CD14-positive monocyte (primary cell): ENCODE measurements around the gene DSCAML1. TPM values are rescaled to one million over a fixed set of nuclear protein-coding genes. Genes with fewer than 3 reads are reported as not detected.

ENCODE experiments used
- DNase-seq, 3 donors: peaks; one replicate each; pipeline ENCODE4 v3.0.0-alpha.2; 2011 to 2022
- H2AFZ ChIP-seq: 2 replicates; pipeline ENCODE4 v1.6.0; 2012; ENCODE audit warnings: mild to moderate bottlenecking, low read depth, low read length, inconsistent platforms; ENCODE audit not compliant: insufficient read depth, poor library complexity, severe bottlenecking
- H3K27ac ChIP-seq, 2 donors: 1 replicate in 1 of 2; 2 replicates in 1 of 2; pipeline ENCODE4 v1.5.1; 2012 to 2013; ENCODE audit warnings: low read length in 2 of 2, control low read depth in 1 of 2, inconsistent platforms in 1 of 2, low read depth in 1 of 2, mild to moderate bottlenecking in 1 of 2
- H3K27me3 ChIP-seq, 2 donors: one replicate each; pipeline versions ENCODE4 v1.6.0 to v1.6.1; 2011 to 2013; ENCODE audit warnings: low read length in 2 of 2; ENCODE audit not compliant: control insufficient read depth in 2 of 2, insufficient read depth in 2 of 2
- H3K36me3 ChIP-seq, 2 donors: replicated peaks in 1 of 2; 1 replicate in 1 of 2; 2 replicates in 1 of 2; pipeline versions ENCODE4 v1.5.1 to v1.6.1; 2012 to 2013; ENCODE audit warnings: low read length in 2 of 2, control low read depth in 1 of 2, inconsistent platforms in 1 of 2, mild to moderate bottlenecking in 1 of 2; ENCODE audit not compliant: insufficient read depth in 2 of 2, control insufficient read depth in 1 of 2
- H3K4me1 ChIP-seq, 2 donors: 1 replicate in 1 of 2; 2 replicates in 1 of 2; pipeline versions ENCODE4 v1.5.1 to v1.6.1; 2012 to 2013; ENCODE audit warnings: low read length in 2 of 2, control low read depth in 1 of 2, inconsistent platforms in 1 of 2, mild to moderate bottlenecking in 1 of 2, moderate library complexity in 1 of 2; ENCODE audit not compliant: insufficient read depth in 2 of 2, control insufficient read depth in 1 of 2
- H3K4me2 ChIP-seq: replicated peaks from 2 replicates; pipeline ENCODE3; 2012; ENCODE audit warnings: low read length, moderate library complexity, mild to moderate bottlenecking; ENCODE audit not compliant: poor library complexity, severe bottlenecking; ENCODE audit errors: extremely low read depth
- H3K4me3 ChIP-seq, 3 experiments: fragments of 200-600 bp in 1 of 3; sonication (generic) in 1 of 3; replicated peaks in 1 of 3; 1 replicate in 2 of 3; 2 replicates in 1 of 3; pipeline ENCODE4 v1.5.1; 2011 to 2013; ENCODE audit warnings: low read length in 3 of 3, mild to moderate bottlenecking in 3 of 3, control low read depth in 2 of 3, low read depth in 2 of 3, inconsistent platforms in 1 of 3, moderate library complexity in 1 of 3
- H3K79me2 ChIP-seq: 2 replicates; pipeline ENCODE4 v1.6.0; 2012; ENCODE audit warnings: mild to moderate bottlenecking, control low read depth, inconsistent platforms, low read length, moderate library complexity; ENCODE audit not compliant: insufficient read depth
- H3K9ac ChIP-seq: 2 replicates; pipeline ENCODE4 v1.6.0; 2017; ENCODE audit warnings: low read length, mild to moderate bottlenecking; ENCODE audit not compliant: insufficient read depth, poor library complexity, severe bottlenecking
- H3K9me3 ChIP-seq, 2 donors: replicated peaks in 1 of 2; 1 replicate in 1 of 2; 2 replicates in 1 of 2; pipeline versions ENCODE4 v1.5.1 to v1.6.1; 2012 to 2013; ENCODE audit warnings: low read length in 2 of 2, control low read depth in 1 of 2; ENCODE audit not compliant: control insufficient read depth in 1 of 2, insufficient read depth in 1 of 2
- H4K20me1 ChIP-seq: 2 replicates; pipeline ENCODE4 v1.6.0; 2012; ENCODE audit warnings: mild to moderate bottlenecking, low read length, control low read depth, moderate library complexity; ENCODE audit not compliant: insufficient read depth
- H3K27ac Mint-ChIP-seq, 7 donors: one replicate each; pipeline ENCODE4 v1.8.0; 2020; ENCODE audit warnings: mild to moderate bottlenecking in 7 of 7, mixed read lengths in 7 of 7, moderate library complexity in 6 of 7, inconsistent platforms in 2 of 7
- H3K27me3 Mint-ChIP-seq, 3 donors: one replicate each; pipeline ENCODE4 v1.8.0; 2021 to 2022; ENCODE audit warnings: low read depth in 3 of 3, mild to moderate bottlenecking in 3 of 3, mixed read lengths in 3 of 3, moderate library complexity in 3 of 3, inconsistent platforms in 1 of 3
- H3K36me3 Mint-ChIP-seq, 2 donors: one replicate each; pipeline ENCODE4 v1.8.0; 2020; ENCODE audit warnings: mixed read lengths in 2 of 2, inconsistent platforms in 1 of 2, mild to moderate bottlenecking in 1 of 2
- H3K4me1 Mint-ChIP-seq: one replicate; pipeline ENCODE4 v1.8.0; 2020; ENCODE audit warnings: mild to moderate bottlenecking, mixed read lengths
- H3K4me3 Mint-ChIP-seq, 2 donors: one replicate each; pipeline ENCODE4 v1.8.0; 2020; ENCODE audit warnings: mild to moderate bottlenecking in 2 of 2, mixed read lengths in 2 of 2, moderate library complexity in 1 of 2
- H3K9me3 Mint-ChIP-seq, 7 donors: one replicate each; pipeline ENCODE4 v1.8.0; 2020 to 2022; ENCODE audit warnings: mixed read lengths in 7 of 7, mild to moderate bottlenecking in 6 of 7, moderate library complexity in 6 of 7, inconsistent platforms in 2 of 7
- CTCF ChIP-seq: fragments of 200-600 bp; IDR thresholded peaks from one replicate; pipeline ENCODE4 v1.8.0; 2022; ENCODE audit warnings: antibody characterized with exemption, mild to moderate bottlenecking
- WGBS: methylation state at CpG from one replicate; pipeline ENCODE4 v1.1.5; 2013; ENCODE audit warnings: missing lambda C conversion rate; ENCODE audit not compliant: insufficient coverage; 5-methylcytosine and 5-hydroxymethylcytosine counted together
- intact Hi-C, 2 donors: fragments of 100-400 bp; cut with micrococcal nuclease; formaldehyde crosslinking; loops; one replicate each; pipeline versions ENCODE4 v1.15.0 to v1.15.1; 2023
- polyA plus RNA-seq, 3 donors: library from polyadenylated mRNA; depleted of rRNA in 1 of 3; unstranded in 2 of 3; stranded (reverse) in 1 of 3; fragments of 300-500 nt in 2 of 3; fragments of >200 nt in 1 of 3; fragmentation: Illumina TruSeq in 2 of 3; gene quantifications; 1 replicate in 2 of 3; 2 replicates in 1 of 3; pipeline ENCODE4 v1.2.3, GENCODE V29; 2012 to 2021

The DSCAML1 gene
- polyA plus RNA-seq, 3 donors: not detected

- H3K27me3 Mint-ChIP-seq: peaks cover 61 to 83% (median 72%) of the 10 kb centered on the region in 3 donors
- H3K4me3 ChIP-seq: no peak overlapping the region
- H3K36me3 ChIP-seq: no peaks in the 10 kb centered on the region
- no peaks in the 10 kb centered on the region for H4K20me1 ChIP-seq
- H3K36me3 Mint-ChIP-seq: peaks cover 0 to 4% of the 10 kb centered on the region in 2 donors
- no peak for TF ChIP-seq CTCF
- intact Hi-C loops: no loop called here
- no peaks in the 10 kb centered on the region for H3K79me2 ChIP-seq
- H3K9me3 Mint-ChIP-seq: peaks cover 0 to 12% (median 5%) of the 10 kb centered on the region in 7 donors
- 88% methylated on average over 3 of the region's 10 CpGs for whole genome bisulfite sequencing
- H2AFZ ChIP-seq: no peak overlapping the region
- peak overlapping the region in 1 of 2 donors; percentile 75 for H3K4me3 Mint-ChIP-seq
- peaks cover 52 to 72% of the 10 kb centered on the region in 2 donors for H3K27me3 ChIP-seq
- no peak overlapping the region for H3K9ac ChIP-seq
- no peak for DNase-seq
- peaks cover 0 to 7% of the 10 kb centered on the region in 2 donors for H3K9me3 ChIP-seq
- peaks cover 0 to 4% of the 10 kb centered on the region in 2 donors for H3K4me1 ChIP-seq
- peaks cover 3% of the 10 kb centered on the region for H3K4me1 Mint-ChIP-seq
- H3K27ac ChIP-seq: no peak overlapping the region
- H3K4me2 ChIP-seq: no peak overlapping the region
- no peak overlapping the region for H3K27ac Mint-ChIP-seq
These were observed 2.9 kb downstream of the DSCAML1 start for GRCh38 chr11:117794135-117794534.

DNA sequence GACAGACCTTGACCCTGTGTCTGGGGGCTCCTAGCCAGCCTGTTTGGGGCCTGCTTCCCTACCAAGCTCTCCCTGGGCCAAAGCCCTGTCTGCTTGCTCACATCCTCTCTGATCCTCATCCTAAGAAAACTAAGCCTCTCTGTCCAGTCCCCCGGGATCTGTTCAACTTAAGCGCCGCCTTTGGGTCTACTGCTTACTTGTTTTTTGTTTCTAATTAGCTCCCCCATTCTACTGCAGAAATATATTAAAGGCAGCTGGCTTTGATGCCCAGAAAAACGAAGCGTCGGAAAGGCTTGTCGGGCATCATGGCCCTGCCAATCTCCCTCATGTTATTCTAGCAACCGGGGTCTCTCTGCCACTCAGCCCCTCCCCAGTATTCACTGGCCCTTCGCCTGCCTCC, 3.4 kb downstream of the DSCAML1 start:
- H3K4me2 ChIP-seq: no peak overlapping the region
- peaks cover 0 to 7% of the 10 kb centered on the region in 2 donors for H3K9me3 ChIP-seq
- no peak overlapping the region for H2AFZ ChIP-seq
- no peaks in the 10 kb centered on the region for H3K36me3 ChIP-seq
- H3K9ac ChIP-seq: no peak overlapping the region
- Mint-ChIP-seq H3K36me3 (peaks cover 0 to 4% of the 10 kb centered on the region in 2 donors), H3K9me3 (peaks cover 0 to 12% (median 5%) of the 10 kb centered on the region in 7 donors), H3K27me3 (peaks cover 59 to 77% (median 67%) of the 10 kb centered on the region in 3 donors), H3K4me1 (peaks cover 3% of the 10 kb centered on the region), H3K4me3 (peak overlapping the region in 1 of 2 donors; percentile 75), H3K27ac (no peak overlapping the region)
- peaks cover 0 to 4% of the 10 kb centered on the region in 2 donors for H3K4me1 ChIP-seq
- no peaks in the 10 kb centered on the region for H3K79me2 ChIP-seq
- no peak overlapping the region for H3K27ac ChIP-seq
- H3K4me3 ChIP-seq: no peak overlapping the region
- no peak for DNase-seq
- intact Hi-C loops: no loop called here
- H4K20me1 ChIP-seq: no peaks in the 10 kb centered on the region
- 94% methylated on average over 7 of the region's 9 CpGs for WGBS
- H3K27me3 ChIP-seq: peaks cover 47 to 66% of the 10 kb centered on the region in 2 donors
- no peak for TF ChIP-seq CTCF
